ENCODE data around the gene ABCB11. TPM values are rescaled to one million over a fixed set of nuclear protein-coding genes. Genes with fewer than 3 reads are reported as not detected.

ABCB11 gene
- total RNA-seq, 1 experiment from 2014 or later, result 0.12 TPM

- POLR2A ChIA-PET, result no interaction called here
These were observed 18.0 kb upstream of the ABCB11 start for GRCh38 chr2:169049142-169049541.

More at GRCh38 chr2:169049142-169049541, 18.0 kb upstream of the ABCB11 start:
- DNase-seq (ENCODE audit: low read depth, low spot score), result no peak
- no peak overlapping the region for H3K4me2 ChIP-seq (ENCODE audit: low read length)
- no TSS peak for BruUV-seq (replicated peaks)
- H3K27ac ChIP-seq (ENCODE audit: low read depth, low read length), result no peak overlapping the region
- H3K36me3 ChIP-seq (ENCODE audit: control insufficient read depth in 1 of 2, insufficient read depth in 2 of 2, low read length in 2 of 2), result no peaks in the 10 kb centered on the region
- H4K20me1 ChIP-seq (ENCODE audit: insufficient read depth), result no peaks in the 10 kb centered on the region
- no peak overlapping the region for H3K9ac ChIP-seq (ENCODE audit: low read length)
- ATAC-seq, result no peak
- no peak overlapping the region for H2AFZ ChIP-seq (ENCODE audit: low read depth, low read length, poor library complexity, severe bottlenecking)
- no peak overlapping the region for H3K4me3 ChIP-seq (replicated peaks in 1 of 2; ENCODE audit: low read depth in 1 of 2, low read length in 2 of 2)
- CTCF ChIA-PET, result no interaction called here
- no peaks in the 10 kb centered on the region for H3K4me1 ChIP-seq (ENCODE audit: control insufficient read depth in 1 of 2, insufficient read depth in 2 of 2, low read length in 2 of 2)
- RAD21 ChIA-PET (ENCODE audit: low non-redundant PET in 1 of 2, low total read pairs in 2 of 2, uncharacterized antibody in 2 of 2, unreplicated experiment in 2 of 2), result no interaction called here
- H3K9me3 ChIP-seq (ENCODE audit: control insufficient read depth in 1 of 2, insufficient read depth in 1 of 2, low read depth in 1 of 2, low read length in 2 of 2), result no peaks in the 10 kb centered on the region
- no peaks in the 10 kb centered on the region for H3K27me3 ChIP-seq (ENCODE audit: insufficient read depth, low read length)
- TF ChIP-seq POLR2AphosphoS5 (IDR thresholded peaks at IDR 0.05; ENCODE audit: low read depth, low read length), result no peak
- TF ChIP-seq ATF3 (IDR thresholded peaks at IDR 0.05), result no peak
- no peak for TF ChIP-seq EZH2 (IDR thresholded peaks at IDR 0.05)
- TF ChIP-seq FOSL1 (IDR thresholded peaks at IDR 0.05; ENCODE audit: low read depth), result no peak
- TF ChIP-seq TCF7L2 (IDR thresholded peaks at IDR 0.05; ENCODE audit: borderline replicate concordance, extremely low read depth, insufficient read depth, insufficient read length), result no peak
- no peak for TF ChIP-seq SRF (IDR thresholded peaks at IDR 0.05; ENCODE audit: low read depth)
- no peak for TF ChIP-seq ZBTB33 (IDR thresholded peaks at IDR 0.05; ENCODE audit: extremely low read depth, insufficient replicate concordance, low read length)
- TF ChIP-seq ELF1 (IDR thresholded peaks at IDR 0.05; ENCODE audit: borderline replicate concordance, low read depth), result no peak
- TF ChIP-seq JUND (IDR thresholded peaks at IDR 0.05), result no peak
- no peak for TF ChIP-seq SP1 (IDR thresholded peaks at IDR 0.05; ENCODE audit: low read depth)
- TF ChIP-seq CBX3 (IDR thresholded peaks at IDR 0.05; ENCODE audit: low read depth), result no peak
- TF ChIP-seq ZFX (IDR thresholded peaks at IDR 0.05), result no peak
- no peak for TF ChIP-seq SIN3A (IDR thresholded peaks at IDR 0.05; ENCODE audit: low read depth)
- no peak for TF ChIP-seq POLR2A (IDR thresholded peaks at IDR 0.05; ENCODE audit: borderline replicate concordance, extremely low read depth, insufficient read depth, insufficient read length)
- TF ChIP-seq RAD21 (IDR thresholded peaks at IDR 0.05; ENCODE audit: low read depth), result no peak
- intact Hi-C loops (cut with micrococcal nuclease), result no loop called here
- H3K9me2 ChIP-seq (ENCODE audit: insufficient read depth), result no peaks in the 10 kb centered on the region
- no peaks in the 10 kb centered on the region for H3K79me2 ChIP-seq (ENCODE audit: insufficient read depth, low read length)

Measured in HCT116 (cell line).